ENCODE results near the gene ATP8A2. TPM values are rescaled to one million over a fixed set of nuclear protein-coding genes. Genes with fewer than 3 reads are reported as not detected.

The ATP8A2 gene
- total RNA-seq, 2 experiments from 2014 or later = 0.92 to 0.94 TPM

DNA sequence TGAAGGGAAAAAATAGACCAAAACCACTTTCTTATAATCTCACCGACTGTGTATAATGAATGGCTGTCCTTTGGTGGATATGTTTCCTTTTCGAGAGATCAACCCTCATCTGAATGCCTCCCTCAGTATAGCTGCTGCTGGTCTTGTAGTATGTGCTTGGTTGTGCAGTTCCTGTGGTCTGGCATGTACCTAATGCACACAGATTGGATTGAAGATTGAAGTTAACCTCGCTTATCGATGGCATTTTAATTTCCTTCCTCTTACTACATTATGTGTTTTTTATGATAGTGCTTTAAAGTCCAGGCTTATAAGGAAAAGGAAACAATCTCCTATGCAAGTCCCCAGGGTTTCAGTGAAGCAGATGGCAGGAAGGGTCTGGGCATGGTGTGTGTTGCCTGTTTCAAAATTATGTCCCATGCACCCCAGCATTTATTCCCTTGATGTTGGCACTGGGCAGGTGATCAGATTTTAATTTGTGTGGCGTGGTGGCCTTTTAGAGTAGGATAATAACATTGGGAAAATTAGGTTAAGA, 346.0 kb downstream of the ATP8A2 start:
- Mint-ChIP-seq H3K27ac (no peak overlapping the region), H3K4me1 (ENCODE audit: low read depth) (no peaks in the 10 kb centered on the region), H3K4me3 (no peak overlapping the region), H3K27me3 (peaks cover 9% of the 10 kb centered on the region), H3K36me3 (ENCODE audit: low read depth) (no peaks in the 10 kb centered on the region), H3K9me3 (no peaks in the 10 kb centered on the region)
- intact Hi-C loops (cut with micrococcal nuclease) = no loop called here
- CTCF ChIA-PET = interaction anchor here (0.6 kb wide), 1 partner anchor 155 kb away, joined by 3 read pairs; no protein-coding TSS in a partner anchor
- DNase-seq = no peak
- ATAC-seq = no peak
- TF ChIP-seq, protein P1, sequence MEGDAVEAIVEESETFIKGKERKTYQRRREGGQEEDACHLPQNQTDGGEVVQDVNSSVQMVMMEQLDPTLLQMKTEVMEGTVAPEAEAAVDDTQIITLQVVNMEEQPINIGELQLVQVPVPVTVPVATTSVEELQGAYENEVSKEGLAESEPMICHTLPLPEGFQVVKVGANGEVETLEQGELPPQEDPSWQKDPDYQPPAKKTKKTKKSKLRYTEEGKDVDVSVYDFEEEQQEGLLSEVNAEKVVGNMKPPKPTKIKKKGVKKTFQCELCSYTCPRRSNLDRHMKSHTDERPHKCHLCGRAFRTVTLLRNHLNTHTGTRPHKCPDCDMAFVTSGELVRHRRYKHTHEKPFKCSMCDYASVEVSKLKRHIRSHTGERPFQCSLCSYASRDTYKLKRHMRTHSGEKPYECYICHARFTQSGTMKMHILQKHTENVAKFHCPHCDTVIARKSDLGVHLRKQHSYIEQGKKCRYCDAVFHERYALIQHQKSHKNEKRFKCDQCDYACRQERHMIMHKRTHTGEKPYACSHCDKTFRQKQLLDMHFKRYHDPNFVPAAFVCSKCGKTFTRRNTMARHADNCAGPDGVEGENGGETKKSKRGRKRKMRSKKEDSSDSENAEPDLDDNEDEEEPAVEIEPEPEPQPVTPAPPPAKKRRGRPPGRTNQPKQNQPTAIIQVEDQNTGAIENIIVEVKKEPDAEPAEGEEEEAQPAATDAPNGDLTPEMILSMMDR (IDR thresholded peaks at IDR 0.05) = no peak
- POLR2A ChIA-PET = no interaction called here

DNA sequence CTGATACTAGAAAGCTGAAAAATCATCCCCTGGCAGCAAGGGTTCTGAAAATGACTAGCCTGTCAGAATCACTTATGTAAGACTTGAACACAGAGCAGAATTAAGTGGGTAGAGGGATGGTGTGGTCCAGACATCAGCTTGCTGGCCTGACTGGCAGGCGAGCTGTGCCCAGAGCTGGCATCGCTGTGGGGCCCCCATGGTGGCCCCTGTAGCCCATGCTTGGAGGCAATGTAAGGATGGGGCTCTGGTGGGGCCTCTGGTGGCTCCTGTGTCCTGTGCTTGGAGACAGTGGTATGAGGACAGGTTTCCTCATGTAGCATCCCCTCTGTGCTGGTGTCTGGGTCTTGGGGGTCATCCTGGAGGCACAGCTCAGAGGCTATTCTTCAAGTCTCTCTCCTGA, 347.9 kb downstream of the ATP8A2 start:
- Mint-ChIP-seq H3K36me3 (ENCODE audit: low read depth) (no peaks in the 10 kb centered on the region), H3K27me3 (peaks cover 9% of the 10 kb centered on the region), H3K9me3 (no peaks in the 10 kb centered on the region), H3K27ac (no peak overlapping the region), H3K4me3 (no peak overlapping the region), H3K4me1 (ENCODE audit: low read depth) (no peaks in the 10 kb centered on the region)
- CTCF ChIA-PET = no interaction called here
- DNase-seq (no peak), ATAC-seq (no peak)
- intact Hi-C loops (cut with micrococcal nuclease) = no loop called here
- TF ChIP-seq, protein P1 (IDR thresholded peaks at IDR 0.05) = no peak
- POLR2A ChIA-PET = no interaction called here

DNA sequence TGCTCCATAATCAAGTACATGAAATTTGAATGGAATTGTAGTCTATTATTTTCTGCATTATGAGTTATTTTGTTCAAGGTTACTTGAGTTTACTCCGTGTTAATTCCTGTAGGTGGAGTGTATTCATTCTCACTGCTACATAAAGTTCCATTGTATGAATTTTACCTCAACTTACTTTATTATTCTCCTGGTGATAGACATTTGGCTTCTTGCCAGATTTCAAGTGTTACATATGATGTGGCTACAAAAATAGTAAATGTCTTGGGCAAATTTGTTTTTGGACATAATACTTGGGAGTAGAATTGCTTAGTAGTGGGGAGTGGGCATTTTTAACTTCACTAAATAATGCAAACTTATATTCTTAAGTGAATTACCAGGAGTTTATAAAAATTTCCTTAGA, 351.1 kb downstream of the ATP8A2 start:
- Mint-ChIP-seq H3K9me3 (no peaks in the 10 kb centered on the region), H3K27me3 (peaks cover 3% of the 10 kb centered on the region), H3K27ac (no peak overlapping the region), H3K4me1 (ENCODE audit: low read depth) (peaks cover 4% of the 10 kb centered on the region), H3K4me3 (no peak overlapping the region), H3K36me3 (ENCODE audit: low read depth) (no peaks in the 10 kb centered on the region)
- CTCF ChIA-PET = no interaction called here
- POLR2A ChIA-PET = no interaction called here
- DNase-seq (no peak), ATAC-seq (no peak)
- TF ChIP-seq, protein P1 (IDR thresholded peaks at IDR 0.05) = no peak
- intact Hi-C loops (cut with micrococcal nuclease) = no loop called here

DNA sequence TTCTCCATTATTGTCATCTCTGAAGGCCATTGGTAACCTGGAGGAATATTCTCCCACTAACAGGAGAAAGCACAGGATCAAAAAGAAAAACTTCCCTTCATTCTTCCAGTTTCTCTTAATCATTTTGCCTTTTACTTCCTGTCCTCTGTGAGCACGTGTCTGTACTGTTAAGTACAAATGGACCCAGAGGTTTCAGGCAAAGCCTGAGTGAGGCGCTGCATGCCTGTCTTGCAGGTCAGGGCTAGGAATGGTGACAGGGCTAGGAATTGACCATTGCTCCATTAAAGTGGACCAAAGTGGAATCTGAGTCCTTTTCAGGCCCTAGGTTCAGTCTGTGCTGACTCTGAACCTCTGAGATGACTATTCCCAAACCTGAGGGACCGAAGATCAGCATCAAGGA, 353.3 kb downstream of the ATP8A2 start:
- Mint-ChIP-seq H3K27me3 (no peaks in the 10 kb centered on the region), H3K4me1 (ENCODE audit: low read depth) (peaks cover 4% of the 10 kb centered on the region), H3K27ac (no peak overlapping the region), H3K9me3 (no peaks in the 10 kb centered on the region), H3K36me3 (ENCODE audit: low read depth) (no peaks in the 10 kb centered on the region), H3K4me3 (no peak overlapping the region)
- POLR2A ChIA-PET = no interaction called here
- DNase-seq = no peak
- TF ChIP-seq, protein P1 (IDR thresholded peaks at IDR 0.05) = no peak
- CTCF ChIA-PET = interaction anchor here (0.9 kb wide), 1 partner anchor 148 kb away, joined by 3 read pairs; no protein-coding TSS in a partner anchor
- intact Hi-C loops (cut with micrococcal nuclease) = no loop called here
- no peak for ATAC-seq

DNA sequence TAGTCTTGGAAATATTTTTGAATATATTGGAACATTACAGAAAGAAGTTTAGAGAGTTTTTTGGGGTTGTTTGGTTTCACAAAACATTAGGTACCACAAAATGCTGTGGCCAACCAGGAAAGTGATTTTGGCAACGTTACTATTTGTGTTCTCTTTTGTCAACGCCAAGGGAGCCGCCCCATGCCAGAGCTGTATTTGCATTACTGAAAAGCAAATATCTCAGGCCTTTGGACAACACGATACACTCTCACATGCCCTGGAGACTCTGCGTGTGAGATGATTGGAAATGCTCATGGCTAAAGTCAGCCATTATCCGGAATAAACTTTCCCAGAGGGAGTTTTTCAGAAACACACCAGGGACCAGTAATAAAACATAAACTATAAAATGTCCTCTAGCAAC, 355.5 kb downstream of the ATP8A2 start:
- ChIA-PET POLR2A (no interaction called here), CTCF (no interaction called here)
- TF ChIP-seq, protein P1 (IDR thresholded peaks at IDR 0.05) = no peak
- Mint-ChIP-seq H3K27ac (no peak overlapping the region), H3K4me3 (no peak overlapping the region), H3K27me3 (no peaks in the 10 kb centered on the region), H3K36me3 (ENCODE audit: low read depth) (no peaks in the 10 kb centered on the region), H3K4me1 (ENCODE audit: low read depth) (peaks cover 4% of the 10 kb centered on the region), H3K9me3 (no peaks in the 10 kb centered on the region)
- intact Hi-C loops (cut with micrococcal nuclease) = no loop called here
- ATAC-seq = no peak
- no peak for DNase-seq
